A549 treated with AZD9567 at 1 μM for 4 hours (cell line): ENCODE measurements around the gene OR2L5. TPM values are rescaled to one million over a fixed set of nuclear protein-coding genes. Genes with fewer than 3 reads are reported as not detected.

Experiments used
- total RNA-seq: library from RNA; stranded (reverse); fragments of 200-300 nt; extraction: Qiagen RNA extraction; gene quantifications from 5 replicates; pipeline ENCODE4 v1.2.3, GENCODE V29; 2022; ENCODE audit not compliant: insufficient read depth

Gene OR2L5, protein sequence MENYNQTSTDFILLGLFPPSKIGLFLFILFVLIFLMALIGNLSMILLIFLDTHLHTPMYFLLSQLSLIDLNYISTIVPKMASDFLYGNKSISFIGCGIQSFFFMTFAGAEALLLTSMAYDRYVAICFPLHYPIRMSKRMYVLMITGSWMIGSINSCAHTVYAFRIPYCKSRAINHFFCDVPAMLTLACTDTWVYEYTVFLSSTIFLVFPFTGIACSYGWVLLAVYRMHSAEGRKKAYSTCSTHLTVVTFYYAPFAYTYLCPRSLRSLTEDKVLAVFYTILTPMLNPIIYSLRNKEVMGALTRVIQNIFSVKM
- not detected in 5 replicates for total RNA-seq

GRCh38 chr1:248013229-248013710, at the start of gene OR2L5:
Gene OR2L5 (plus strand): TSS chr1:248013660. CDS start chr1:248021948, 8,288 bp downstream.

DNA sequence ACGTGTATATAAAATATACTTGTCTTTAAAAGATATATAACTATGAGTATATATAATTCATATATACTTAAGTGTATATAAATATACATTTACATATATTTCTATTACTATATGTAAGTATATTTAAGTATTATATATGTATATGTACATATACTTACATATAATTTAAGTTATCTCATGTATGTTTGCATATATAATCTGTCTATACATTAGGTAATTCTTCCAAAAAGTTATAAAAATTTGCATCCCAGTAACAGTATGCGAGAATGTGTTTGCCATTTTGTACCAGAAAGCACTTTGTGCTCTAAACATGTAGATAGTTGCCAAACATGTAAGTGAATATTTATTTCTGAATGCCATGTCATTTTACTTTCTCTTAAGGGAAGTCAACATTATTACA, 48.5 kb upstream of the OR2L5 start, which contains the start of gene OR2AK2:
Gene OR2AK2, plus strand, starts transcription at position 301 of the 400 bp plus-strand sequence. CDS start 144 bp downstream, outside the sequence.

GRCh38 chr1:248029770-248030169, 16.3 kb downstream of the OR2L5 start, which contains the start of gene OR2L2:
Gene OR2L2 (plus strand): TSS chr1:248030070. CDS start chr1:248038268, 8,198 bp downstream.

GRCh38 chr1:248046536-248046935, 33.1 kb downstream of the OR2L5 start, which contains the start of gene OR2L3:
Gene OR2L3 (plus strand): TSS chr1:248046836. CDS start chr1:248060682, 13,846 bp downstream.

Other genes starting within 250 kb of the OR2L5 start
- gene OR14A16, start 189.5 kb upstream of the OR2L5 start, total RNA-seq = not detected in 5 replicates
- gene OR11L1, start 171.8 kb upstream of the OR2L5 start, total RNA-seq = not detected in 5 replicates
- gene TRIM58, start 156.5 kb upstream of the OR2L5 start, total RNA-seq = not detected in 5 replicates
- gene OR2W3, start 118.1 kb upstream of the OR2L5 start, total RNA-seq = not detected in 5 replicates
- not detected in 5 replicates for gene OR2T8, start 93.4 kb upstream of the OR2L5 start, total RNA-seq
- gene OR2AJ1, start 88.8 kb upstream of the OR2L5 start, total RNA-seq = not detected in 5 replicates
- gene OR2L8, start 64.8 kb upstream of the OR2L5 start, total RNA-seq = not detected in 5 replicates
- gene OR2AK2, start 48.4 kb upstream of the OR2L5 start, total RNA-seq = not detected in 5 replicates
- not detected in 5 replicates for gene OR2L2, start 16.4 kb downstream of the OR2L5 start, total RNA-seq
- not detected in 5 replicates for gene OR2L3, start 33.2 kb downstream of the OR2L5 start, total RNA-seq
- gene OR2L13, start 81.5 kb downstream of the OR2L5 start, total RNA-seq = not detected in 5 replicates
- not detected in 5 replicates for gene OR2M5, start 131.5 kb downstream of the OR2L5 start, total RNA-seq
- gene OR2M2, start 161.2 kb downstream of the OR2L5 start, total RNA-seq = not detected in 5 replicates
- not detected in 5 replicates for gene OR2M3, start 183.6 kb downstream of the OR2L5 start, total RNA-seq
- gene OR2M4, start 217.8 kb downstream of the OR2L5 start, total RNA-seq = not detected in 5 replicates